Loucy (cell line): ENCODE data around the gene BRD1.

Source experiments
- H2AFZ ChIP-seq: fragments of 200-600 bp; sonication (generic); 2 replicates; pipeline ENCODE4 v1.6.0; 2016; ENCODE audit warnings: antibody characterized with exemption, mild to moderate bottlenecking, low read length, moderate library complexity
- H3F3A ChIP-seq: fragments of 200-600 bp; 2 replicates; pipeline ENCODE4 v1.6.0; 2016; ENCODE audit warnings: antibody characterized with exemption, low read depth, mild to moderate bottlenecking
- H3K27me3 ChIP-seq: fragments of 200-600 bp; sonication (generic); 2 replicates; pipeline ENCODE4 v1.6.1; 2014; ENCODE audit warnings: low read length, mild to moderate bottlenecking; ENCODE audit not compliant: insufficient read depth, poor library complexity, severe bottlenecking
- H3K36me3 ChIP-seq: fragments of 200-600 bp; sonication (generic); 2 replicates; pipeline ENCODE4 v1.6.1; 2016; ENCODE audit warnings: low read length; ENCODE audit not compliant: insufficient read depth
- H3K4me1 ChIP-seq: fragments of 200-600 bp; sonication (generic); 2 replicates; pipeline ENCODE4 v1.5.1; 2014; ENCODE audit warnings: low read length, mild to moderate bottlenecking; ENCODE audit not compliant: insufficient read depth, poor library complexity, severe bottlenecking
- H3K4me2 ChIP-seq: fragments of 200-600 bp; sonication (generic); 2 replicates; pipeline ENCODE4 v1.6.0; 2014; ENCODE audit warnings: antibody characterized with exemption, low read length, low read depth, mild to moderate bottlenecking; ENCODE audit not compliant: poor library complexity, severe bottlenecking
- H3K4me3 ChIP-seq: fragments of 200-600 bp; sonication (generic); 2 replicates; pipeline ENCODE4 v1.5.1; 2014; ENCODE audit warnings: low read length, mild to moderate bottlenecking, mixed read lengths; ENCODE audit not compliant: poor library complexity, severe bottlenecking
- H3K79me2 ChIP-seq: fragments of 200-600 bp; sonication (generic); 2 replicates; pipeline ENCODE4 v1.6.1; 2014; ENCODE audit warnings: low read length; ENCODE audit not compliant: insufficient read depth
- H3K9ac ChIP-seq: fragments of 200-600 bp; sonication (generic); 2 replicates; pipeline ENCODE4 v1.6.0; 2014; ENCODE audit warnings: mild to moderate bottlenecking, low read depth, low read length, moderate library complexity; ENCODE audit not compliant: poor library complexity, severe bottlenecking
- H3K9me2 ChIP-seq: fragments of 200-600 bp; sonication (generic); replicated peaks from 2 replicates; pipeline ENCODE4 v1.6.1; 2016; ENCODE audit warnings: low read depth, low read length, mixed read lengths
- H3K9me3 ChIP-seq: fragments of 200-600 bp; sonication (generic); 2 replicates; pipeline ENCODE4 v1.6.1; 2014; ENCODE audit warnings: mild to moderate bottlenecking, antibody characterized with exemption, low read length, low read depth; ENCODE audit not compliant: insufficient read depth
- H4K20me1 ChIP-seq: fragments of 200-600 bp; sonication (generic); 2 replicates; pipeline ENCODE4 v1.6.0; 2014; ENCODE audit warnings: antibody characterized with exemption, low read length, mild to moderate bottlenecking; ENCODE audit not compliant: insufficient read depth, poor library complexity, severe bottlenecking
- CTCF ChIP-seq: fragments of 200-600 bp; sonication (generic); conservative IDR thresholded peaks from 2 replicates; pipeline ENCODE4 v1.5.1; 2014; ENCODE audit warnings: mild to moderate bottlenecking, antibody characterized with exemption, low read length
- EZH2phosphoT487 ChIP-seq: fragments of 200-600 bp; IDR thresholded peaks from 2 replicates; pipeline ENCODE4 v1.6.1; 2018; ENCODE audit warnings: antibody characterized with exemption, mild to moderate bottlenecking, moderate library complexity, borderline replicate concordance

BRD1 gene

DNA sequence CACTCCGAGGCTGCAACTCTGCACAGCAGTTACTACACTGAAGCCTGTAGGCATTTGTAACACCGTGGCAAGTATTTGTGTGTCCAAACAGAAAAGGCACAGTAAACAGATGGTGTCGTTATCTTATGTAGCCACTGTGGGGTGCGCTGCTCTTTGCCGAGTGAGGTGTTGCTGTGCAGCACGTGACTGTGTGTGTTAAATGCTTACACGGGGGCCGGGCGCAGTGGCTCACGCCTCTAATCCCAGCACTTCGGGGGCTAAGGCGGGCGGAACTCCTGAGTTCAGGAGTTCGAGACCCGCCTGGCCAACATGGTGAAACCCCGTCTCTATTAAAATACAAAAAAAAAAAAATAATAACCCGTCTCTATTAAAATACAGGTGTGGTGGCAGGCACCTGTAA is 37.5 kb upstream of the BRD1 start:
- Histone ChIP-seq H3K36me3 (no peaks in the 10 kb centered on the region), H3K79me2 (peaks cover 99% of the 10 kb centered on the region), H3F3A (peaks cover 16% of the 10 kb centered on the region), H3K27me3 (no peaks in the 10 kb centered on the region), H4K20me1 (peaks cover 78% of the 10 kb centered on the region), H3K9ac (no peak overlapping the region), H3K9me3 (peaks cover 4% of the 10 kb centered on the region; the same call in 1 of the 2 replicates), H2AFZ (no peak overlapping the region), H3K4me2 (peak overlapping the region; percentile 76), H3K4me3 (no peak overlapping the region), H3K4me1 (peaks cover 69% of the 10 kb centered on the region), H3K9me2 (no peaks in the 10 kb centered on the region)
- TF ChIP-seq EZH2phosphoT487: no peak
- TF ChIP-seq CTCF: no peak

- H3F3A ChIP-seq: peaks cover 12% of the 10 kb centered on the region
- H3K9ac ChIP-seq: no peak overlapping the region
- H3K36me3 ChIP-seq: no peaks in the 10 kb centered on the region
- no peak for TF ChIP-seq CTCF
- no peak for TF ChIP-seq EZH2phosphoT487
- no peaks in the 10 kb centered on the region for H3K9me3 ChIP-seq
- H3K27me3 ChIP-seq: no peaks in the 10 kb centered on the region
- no peaks in the 10 kb centered on the region for H3K9me2 ChIP-seq
- peaks cover 85% of the 10 kb centered on the region for H4K20me1 ChIP-seq
- peaks cover 63% of the 10 kb centered on the region for H3K4me1 ChIP-seq
- H2AFZ ChIP-seq: no peak overlapping the region
- peaks cover 99% of the 10 kb centered on the region for H3K79me2 ChIP-seq
- H3K4me3 ChIP-seq: peak overlapping the region; percentile 32
- peak overlapping the region; percentile 55 for H3K4me2 ChIP-seq
Measured at GRCh38 chr22:49863931-49864330, 36.3 kb upstream of the BRD1 start.

DNA sequence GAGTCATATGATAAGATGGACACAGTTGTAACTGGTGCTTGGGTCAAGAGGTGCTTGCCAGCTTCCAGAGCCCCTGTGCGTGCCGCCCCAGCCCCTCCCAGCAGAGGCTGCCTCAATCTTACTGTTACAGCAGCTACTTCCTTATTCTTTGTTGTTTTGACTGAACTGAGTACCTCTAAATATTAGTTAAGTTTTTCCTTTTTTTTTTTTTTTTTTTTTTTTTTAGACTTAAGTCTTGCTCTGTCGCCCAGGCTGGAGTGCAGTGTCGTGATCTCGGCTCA is 34.8 kb upstream of the BRD1 start:
- Histone ChIP-seq H3K4me3 (peak overlapping the region; percentile 37), H3K9me3 (no peaks in the 10 kb centered on the region), H3K9me2 (no peaks in the 10 kb centered on the region), H3K79me2 (peaks cover 99% of the 10 kb centered on the region), H3F3A (peaks cover 9% of the 10 kb centered on the region), H4K20me1 (peaks cover 97% of the 10 kb centered on the region), H2AFZ (no peak overlapping the region), H3K27me3 (no peaks in the 10 kb centered on the region), H3K36me3 (no peaks in the 10 kb centered on the region), H3K4me2 (peak overlapping the region; percentile 53), H3K4me1 (peaks cover 65% of the 10 kb centered on the region), H3K9ac (no peak overlapping the region)
- TF ChIP-seq CTCF (no peak), EZH2phosphoT487 (no peak)
